Ishikawa (cell line): ENCODE measurements around the gene METTL1.

Experiments used
- REST ChIP-seq: IDR thresholded peaks from 2 replicates; pipeline ENCODE4 v1.6.1; 2012; ENCODE audit warnings: low read depth, mild to moderate bottlenecking
- TAF1 ChIP-seq: IDR thresholded peaks from 2 replicates; pipeline ENCODE4 v1.6.1; 2012; ENCODE audit warnings: low read depth, mild to moderate bottlenecking
- TEAD4 ChIP-seq: IDR thresholded peaks from 2 replicates; pipeline ENCODE4 v1.6.1; 2012
- YY1 ChIP-seq: IDR thresholded peaks from 2 replicates; pipeline ENCODE4 v1.6.1; 2012; ENCODE audit warnings: low read depth
- ZBTB7A ChIP-seq: IDR thresholded peaks from 2 replicates; pipeline ENCODE4 v1.6.1; 2012; ENCODE audit warnings: low read depth

- TF ChIP-seq TAF1 (no peak), YY1 (no peak), REST (no peak), ZBTB7A (no peak), TEAD4 (no peak)
These were observed 39.6 kb downstream of the METTL1 start for GRCh38 chr12:57732270-57732669.
